Neural progenitor cell (in vitro differentiated cells): ENCODE measurements around the gene TTC21B. TPM values are rescaled to one million over a fixed set of nuclear protein-coding genes. Genes with fewer than 3 reads are reported as not detected.

Source experiments
- DNase-seq: peaks from one replicate; pipeline ENCODE4 v3.0.0-alpha.2; 2016; ENCODE audit warnings: low spot score
- H2AFZ ChIP-seq: fragments of 200-600 bp; sonication (generic); replicated peaks from 2 replicates; pipeline ENCODE4 v1.6.1; 2016; ENCODE audit warnings: antibody characterized with exemption
- H3F3A ChIP-seq: fragments of 200-600 bp; sonication (generic); 2 replicates; pipeline ENCODE4 v1.6.1; 2016; ENCODE audit warnings: antibody characterized with exemption, low read depth
- H3K27ac ChIP-seq: fragments of 200-600 bp; sonication (generic); 2 replicates; pipeline ENCODE4 v1.5.1; 2016; ENCODE audit warnings: mild to moderate bottlenecking
- H3K27me3 ChIP-seq: fragments of 200-600 bp; sonication (generic); 2 replicates; pipeline ENCODE4 v1.6.1; 2016; ENCODE audit warnings: mild to moderate bottlenecking, moderate library complexity
- H3K36me3 ChIP-seq: fragments of 200-600 bp; sonication (generic); 2 replicates; pipeline ENCODE4 v1.5.1; 2016
- H3K4me1 ChIP-seq: fragments of 200-600 bp; sonication (generic); 2 replicates; pipeline ENCODE4 v1.6.1; 2016; ENCODE audit warnings: mixed run types
- H3K4me2 ChIP-seq: fragments of 200-600 bp; sonication (generic); 2 replicates; pipeline ENCODE4 v1.6.1; 2016
- H3K4me3 ChIP-seq: fragments of 200-600 bp; sonication (generic); 2 replicates; pipeline ENCODE4 v1.5.1; 2016
- H3K79me2 ChIP-seq: fragments of 200-600 bp; sonication (generic); 2 replicates; pipeline ENCODE4 v1.6.1; 2016; ENCODE audit warnings: low read depth
- H3K9ac ChIP-seq: fragments of 200-600 bp; sonication (generic); 2 replicates; pipeline ENCODE4 v1.6.1; 2016
- H3K9me3 ChIP-seq: fragments of 200-600 bp; sonication (generic); 2 replicates; pipeline ENCODE4 v1.5.1; 2016; ENCODE audit warnings: low read depth
- H4K20me1 ChIP-seq: fragments of 200-600 bp; sonication (generic); 2 replicates; pipeline ENCODE4 v1.6.1; 2016; ENCODE audit warnings: low read depth
- H3K27ac Mint-ChIP-seq: 3 replicates; pipeline ENCODE4 v1.8.0; 2021; ENCODE audit warnings: mixed read lengths
- H3K27me3 Mint-ChIP-seq: 2 replicates; pipeline ENCODE4 v1.8.0; 2022; ENCODE audit warnings: low read depth, mild to moderate bottlenecking, inconsistent platforms, moderate library complexity, mixed read lengths; ENCODE audit not compliant: insufficient read depth
- H3K36me3 Mint-ChIP-seq: 3 replicates; pipeline ENCODE4 v1.8.0; 2021; ENCODE audit warnings: mixed read lengths
- H3K4me1 Mint-ChIP-seq: 3 replicates; pipeline ENCODE4 v1.8.0; 2021; ENCODE audit warnings: mixed read lengths
- H3K4me3 Mint-ChIP-seq: 3 replicates; pipeline ENCODE4 v1.8.0; 2021; ENCODE audit warnings: mild to moderate bottlenecking, moderate library complexity, mixed read lengths
- H3K9me3 Mint-ChIP-seq: 3 replicates; pipeline ENCODE4 v1.8.0; 2020; ENCODE audit warnings: mixed read lengths
- CTCF ChIP-seq: fragments of 200-600 bp; sonication (generic); IDR thresholded peaks from 2 replicates; pipeline ENCODE4 v1.5.1; 2017; ENCODE audit warnings: antibody characterized with exemption, mild to moderate bottlenecking
- EZH2 ChIP-seq: fragments of 200-600 bp; sonication (generic); IDR thresholded peaks from 2 replicates; pipeline ENCODE4 v1.6.1; 2017; ENCODE audit warnings: antibody characterized with exemption, mild to moderate bottlenecking, moderate library complexity
- EZH2phosphoT487 ChIP-seq: fragments of 200-600 bp; sonication (generic); IDR thresholded peaks from 2 replicates; pipeline ENCODE4 v1.6.1; 2017; ENCODE audit warnings: antibody characterized with exemption
- total RNA-seq: library from RNA; depleted of rRNA; stranded (reverse); fragments of >200 nt; gene quantifications from 2 replicates; pipeline ENCODE4 v1.2.3, GENCODE V29; 2015; ENCODE audit warnings: low replicate concordance

Gene TTC21B
- total RNA-seq, 1 donor from 2014 or later, result 46.9 TPM

GRCh38 chr2:165967746-165968145 is 14.2 kb upstream of the TTC21B start:
- peaks cover 8% of the 10 kb centered on the region for H3K9me3 Mint-ChIP-seq
- H3K27ac Mint-ChIP-seq, result no peak overlapping the region
- Histone ChIP-seq H3K9me3 (no peaks in the 10 kb centered on the region), H3K36me3 (no peaks in the 10 kb centered on the region), H3K9ac (no peak overlapping the region), H2AFZ (no peak overlapping the region), H3K4me3 (no peak overlapping the region), H3K4me1 (no peaks in the 10 kb centered on the region), H3K27ac (no peak overlapping the region), H3K4me2 (no peak overlapping the region), H3K79me2 (no peaks in the 10 kb centered on the region), H4K20me1 (no peaks in the 10 kb centered on the region), H3K27me3 (no peaks in the 10 kb centered on the region), H3F3A (no peaks in the 10 kb centered on the region)
- no peaks in the 10 kb centered on the region for H3K36me3 Mint-ChIP-seq
- H3K4me3 Mint-ChIP-seq, result no peak overlapping the region
- no peak for DNase-seq
- no peaks in the 10 kb centered on the region for H3K27me3 Mint-ChIP-seq
- no peaks in the 10 kb centered on the region for H3K4me1 Mint-ChIP-seq
- TF ChIP-seq EZH2 (no peak), CTCF (no peak), EZH2phosphoT487 (no peak)

- DNase-seq, result no peak
- Histone ChIP-seq H4K20me1 (no peaks in the 10 kb centered on the region), H2AFZ (no peak overlapping the region), H3K9ac (no peak overlapping the region), H3K4me2 (no peak overlapping the region), H3K9me3 (no peaks in the 10 kb centered on the region), H3K79me2 (no peaks in the 10 kb centered on the region), H3F3A (no peaks in the 10 kb centered on the region), H3K4me1 (no peaks in the 10 kb centered on the region), H3K36me3 (no peaks in the 10 kb centered on the region), H3K27ac (no peak overlapping the region), H3K4me3 (no peak overlapping the region), H3K27me3 (no peaks in the 10 kb centered on the region)
- Mint-ChIP-seq H3K36me3 (peaks cover 1% of the 10 kb centered on the region), H3K9me3 (peaks cover 6% of the 10 kb centered on the region), H3K4me1 (no peaks in the 10 kb centered on the region), H3K27me3 (no peaks in the 10 kb centered on the region), H3K4me3 (no peak overlapping the region), H3K27ac (no peak overlapping the region)
- TF ChIP-seq CTCF (no peak), EZH2phosphoT487 (no peak), EZH2 (no peak)
Measured at GRCh38 chr2:165961818-165962217, 8.2 kb upstream of the TTC21B start.

- no peak for DNase-seq
- Mint-ChIP-seq H3K36me3 (peaks cover 1% of the 10 kb centered on the region), H3K4me1 (peaks cover 11% of the 10 kb centered on the region), H3K9me3 (peaks cover 6% of the 10 kb centered on the region), H3K4me3 (no peak overlapping the region), H3K27me3 (no peaks in the 10 kb centered on the region), H3K27ac (no peak overlapping the region)
- no peak overlapping the region for H3K4me2 ChIP-seq
- no peak overlapping the region for H3K9ac ChIP-seq
- no peak overlapping the region for H3K4me3 ChIP-seq
- H3K4me1 ChIP-seq, result peaks cover 5% of the 10 kb centered on the region
- H3K27ac ChIP-seq, result no peak overlapping the region
- TF ChIP-seq EZH2phosphoT487, result no peak
- TF ChIP-seq EZH2, result no peak
- peaks cover 9% of the 10 kb centered on the region for H3K27me3 ChIP-seq
- H3K79me2 ChIP-seq, result no peaks in the 10 kb centered on the region
- no peak overlapping the region for H2AFZ ChIP-seq
- H3F3A ChIP-seq, result peaks cover 6% of the 10 kb centered on the region
- no peaks in the 10 kb centered on the region for H4K20me1 ChIP-seq
- H3K36me3 ChIP-seq, result no peaks in the 10 kb centered on the region
- no peaks in the 10 kb centered on the region for H3K9me3 ChIP-seq
Measured at GRCh38 chr2:165959371-165959770, 5.8 kb upstream of the TTC21B start.

GRCh38 chr2:165958313-165958960 is 4.9 kb upstream of the TTC21B start:
- H3K4me1 Mint-ChIP-seq, result peaks cover 11% of the 10 kb centered on the region
- peaks cover 6% of the 10 kb centered on the region for H3K9me3 Mint-ChIP-seq
- H3K9me3 ChIP-seq, result no peaks in the 10 kb centered on the region

More at GRCh38 chr2:165958313-165958960, 4.9 kb upstream of the TTC21B start:
- Histone ChIP-seq H3K36me3 (no peaks in the 10 kb centered on the region), H3F3A (peaks cover 14% of the 10 kb centered on the region), H4K20me1 (no peaks in the 10 kb centered on the region), H2AFZ (no peak overlapping the region), H3K4me3 (no peak overlapping the region), H3K79me2 (no peaks in the 10 kb centered on the region), H3K27ac (no peak overlapping the region), H3K9ac (no peak overlapping the region), H3K4me1 (peaks cover 6% of the 10 kb centered on the region), H3K27me3 (peaks cover 9% of the 10 kb centered on the region), H3K4me2 (no peak overlapping the region)
- TF ChIP-seq CTCF (no peak), EZH2 (no peak), EZH2phosphoT487 (no peak)
- Mint-ChIP-seq H3K27ac (no peak overlapping the region), H3K4me3 (no peak overlapping the region), H3K27me3 (no peaks in the 10 kb centered on the region), H3K36me3 (peaks cover 1% of the 10 kb centered on the region)
- no peak for DNase-seq
